Naive thymus-derived CD8-positive, alpha-beta T cell (primary cell): Measurements from ENCODE around the gene FTL. TPM values are rescaled to one million over a fixed set of nuclear protein-coding genes. Genes with fewer than 3 reads are reported as not detected.
A peak's percentile ranks its signal among the peaks of the same experiment; 100 is the strongest.

Experiments
- ATAC-seq, 2 donors: fragments of 150-1000 bp; cut with Tn5 transposase in 1 of 2; sonication (Bioruptor Pico), chemical (Tn5 transposase) in 1 of 2; 1 replicate in 1 of 2; 2 replicates in 1 of 2; pipeline ENCODE4 v1.10.0; 2021; ENCODE audit warnings: mild to moderate bottlenecking in 2 of 2, moderate library complexity in 2 of 2
- POLR2A ChIA-PET: fragments of 350-600 bp; sonication (Branson Sonifier 250); formaldehyde crosslinking; loops from one replicate; lab custom pipeline; 2021; ENCODE audit warnings: antibody characterized with exemption; lab: Charles Lee
- DNase-seq, 10 donors: peaks; one replicate each; pipeline versions ENCODE4 v3.0.0 to v3.0.0-alpha.2; 2020 to 2022
- H3K27ac Mint-ChIP-seq, 10 donors: one replicate each; pipeline ENCODE4 v1.8.0; 2020 to 2022; ENCODE audit warnings: mild to moderate bottlenecking in 10 of 10, mixed read lengths in 10 of 10, moderate library complexity in 4 of 10, inconsistent platforms in 1 of 10
- H3K27me3 Mint-ChIP-seq, 5 donors: one replicate each; pipeline ENCODE4 v1.8.0; 2021 to 2022; ENCODE audit warnings: mixed read lengths in 5 of 5
- H3K36me3 Mint-ChIP-seq, 3 donors: one replicate each; pipeline ENCODE4 v1.8.0; 2020 to 2022; ENCODE audit warnings: mixed read lengths in 3 of 3, mild to moderate bottlenecking in 2 of 3, inconsistent platforms in 1 of 3
- H3K4me1 Mint-ChIP-seq, 4 donors: one replicate each; pipeline ENCODE4 v1.8.0; 2021 to 2022; ENCODE audit warnings: mixed read lengths in 4 of 4
- H3K4me3 Mint-ChIP-seq, 10 donors: one replicate each; pipeline ENCODE4 v1.8.0; 2020 to 2022; ENCODE audit warnings: mild to moderate bottlenecking in 10 of 10, mixed read lengths in 10 of 10, moderate library complexity in 6 of 10, inconsistent platforms in 1 of 10
- H3K9me3 Mint-ChIP-seq, 9 donors: one replicate each; pipeline ENCODE4 v1.8.0; 2020 to 2022; ENCODE audit warnings: mixed read lengths in 9 of 9, mild to moderate bottlenecking in 3 of 9, inconsistent platforms in 1 of 9, moderate library complexity in 1 of 9
- polyA plus RNA-seq, 3 donors: library from polyadenylated mRNA; unstranded; fragments of 300-500 nt; fragmentation: Illumina TruSeq; gene quantifications; one replicate each; pipeline ENCODE4 v1.2.3, GENCODE V29; 2021
- total RNA-seq, 8 experiments: library from RNA in 2 of 8; stranded (reverse) in 2 of 8; gene quantifications; one replicate each; pipeline ENCODE4 v1.2.3 and lab custom pipeline; 2021 to 2026

Gene FTL
- total and polyA plus RNA-seq, 5 experiments from 2014 or later: 1,370 to 4,899 (median 4,833) TPM

DNA sequence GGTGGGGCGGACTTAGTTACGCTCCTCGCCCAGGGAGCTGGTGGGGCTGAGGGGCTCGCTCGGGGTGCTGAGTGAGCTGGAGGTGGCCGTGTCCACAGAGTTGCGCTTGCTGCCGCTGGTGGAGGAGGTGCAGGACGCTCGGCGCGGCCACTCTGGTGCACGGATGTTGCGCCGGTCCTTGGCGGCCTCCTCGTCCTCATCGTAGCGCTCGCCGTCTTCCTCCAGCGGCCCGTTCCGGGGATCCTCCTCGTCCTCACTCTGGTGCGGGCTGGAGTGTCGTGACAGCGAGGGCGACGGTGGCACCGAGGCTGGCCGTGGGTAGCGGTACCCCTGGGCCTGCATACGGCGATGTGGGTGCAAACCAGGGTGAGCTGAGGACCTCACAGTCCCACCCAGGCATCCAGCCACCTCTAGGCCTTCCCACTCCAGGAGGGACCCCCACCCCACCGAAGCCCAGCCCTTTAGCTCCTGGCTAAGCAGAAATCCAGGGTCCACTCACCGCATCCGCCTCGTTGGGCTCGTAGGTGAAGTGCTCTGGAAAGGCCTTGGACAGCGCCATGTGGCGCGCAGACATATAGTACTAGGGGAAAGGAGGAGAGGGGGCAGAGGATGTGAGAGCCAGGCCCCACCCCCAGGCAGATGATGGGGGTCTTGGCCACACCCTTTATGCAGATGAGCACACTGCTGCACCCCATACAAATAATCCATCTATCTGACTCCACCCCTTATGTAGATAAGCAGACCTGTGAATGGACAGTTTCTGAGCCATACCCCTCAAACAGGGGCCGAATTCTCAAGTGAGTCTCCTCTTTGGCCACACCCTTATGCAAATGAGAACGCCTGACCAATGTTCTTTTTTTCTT lies 4.4 kb downstream of the FTL start:
- Mint-ChIP-seq H3K36me3 (peaks cover 0 to 48% (median 19%) of the 10 kb centered on the region in 3 donors), H3K4me1 (peaks cover 10 to 43% (median 35%) of the 10 kb centered on the region in 4 donors), H3K9me3 (no peaks in the 10 kb centered on the region), H3K4me3 (no peak overlapping the region), H3K27me3 (no peaks in the 10 kb centered on the region), H3K27ac (no peak overlapping the region)
- POLR2A ChIA-PET: interaction anchor here (0.6 to 1.7 kb wide), 6 partner anchors 8 to 181 kb away, joined by 3 to 8 read pairs (median 4); partner anchors contain the start of genes GYS1 and RUVBL2
- ATAC-seq: no peak
- DNase-seq: no peak

DNA sequence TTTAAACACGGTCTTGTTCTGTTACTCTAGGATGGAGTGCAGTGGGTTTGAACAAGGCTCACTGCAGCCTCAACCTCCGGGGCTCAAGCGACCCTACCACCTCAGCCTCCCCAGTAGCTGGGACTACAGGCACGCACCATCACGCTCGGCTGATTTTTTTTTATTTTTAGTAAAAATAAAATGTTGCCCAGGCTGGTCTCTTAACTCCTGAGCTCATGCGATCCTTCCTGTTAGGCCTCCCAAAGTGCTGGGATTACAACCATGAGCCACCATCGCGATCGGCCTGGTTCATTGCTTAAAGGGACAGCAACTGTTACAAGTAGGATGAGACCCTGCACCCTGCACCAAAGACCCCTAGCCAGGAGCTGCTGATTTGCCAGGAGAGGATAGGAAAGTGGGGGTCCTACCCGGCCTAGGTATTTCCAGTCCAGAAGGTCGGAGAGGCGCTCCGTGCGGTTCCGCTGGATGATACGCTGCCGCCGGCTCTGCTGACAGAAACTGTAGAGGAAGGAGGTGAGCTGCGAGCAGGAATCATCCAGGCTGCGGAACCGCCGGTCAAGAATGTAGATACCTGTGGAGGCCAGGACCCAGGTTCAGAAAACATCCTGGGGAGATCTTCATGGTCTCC lies 5.1 kb downstream of the FTL start:
- Mint-ChIP-seq H3K9me3 (no peaks in the 10 kb centered on the region), H3K36me3 (peaks cover 0 to 48% (median 19%) of the 10 kb centered on the region in 3 donors), H3K27me3 (no peaks in the 10 kb centered on the region), H3K4me1 (peaks cover 7 to 35% (median 30%) of the 10 kb centered on the region in 4 donors), H3K4me3 (no peak overlapping the region), H3K27ac (no peak overlapping the region)
- DNase-seq (no peak), ATAC-seq (no peak)
- POLR2A ChIA-PET: interaction anchor here (0.6 to 1.7 kb wide), 10 partner anchors 9 to 182 kb away, joined by 3 to 9 read pairs (median 4); partner anchors contain the start of genes GYS1, PPP1R15A and RUVBL2

GRCh38 chr19:48970923-48971395 lies 5.8 kb downstream of the FTL start:
- Mint-ChIP-seq H3K9me3 (no peaks in the 10 kb centered on the region), H3K4me1 (peaks cover 2 to 29% (median 24%) of the 10 kb centered on the region in 4 donors), H3K36me3 (peaks cover 0 to 46% (median 17%) of the 10 kb centered on the region in 3 donors), H3K27ac (peak overlapping the region in 1 of 10 donors; percentile 60), H3K4me3 (no peak overlapping the region), H3K27me3 (no peaks in the 10 kb centered on the region)
- ATAC-seq (peak; percentile 88 to 96), DNase-seq (peak; percentile 65 to 88 (median 80))
- POLR2A ChIA-PET: interaction anchor here (0.6 to 1.7 kb wide), 8 partner anchors 9 to 183 kb away, joined by 3 to 9 read pairs (median 4); partner anchors contain the start of gene PPP1R15A

DNA sequence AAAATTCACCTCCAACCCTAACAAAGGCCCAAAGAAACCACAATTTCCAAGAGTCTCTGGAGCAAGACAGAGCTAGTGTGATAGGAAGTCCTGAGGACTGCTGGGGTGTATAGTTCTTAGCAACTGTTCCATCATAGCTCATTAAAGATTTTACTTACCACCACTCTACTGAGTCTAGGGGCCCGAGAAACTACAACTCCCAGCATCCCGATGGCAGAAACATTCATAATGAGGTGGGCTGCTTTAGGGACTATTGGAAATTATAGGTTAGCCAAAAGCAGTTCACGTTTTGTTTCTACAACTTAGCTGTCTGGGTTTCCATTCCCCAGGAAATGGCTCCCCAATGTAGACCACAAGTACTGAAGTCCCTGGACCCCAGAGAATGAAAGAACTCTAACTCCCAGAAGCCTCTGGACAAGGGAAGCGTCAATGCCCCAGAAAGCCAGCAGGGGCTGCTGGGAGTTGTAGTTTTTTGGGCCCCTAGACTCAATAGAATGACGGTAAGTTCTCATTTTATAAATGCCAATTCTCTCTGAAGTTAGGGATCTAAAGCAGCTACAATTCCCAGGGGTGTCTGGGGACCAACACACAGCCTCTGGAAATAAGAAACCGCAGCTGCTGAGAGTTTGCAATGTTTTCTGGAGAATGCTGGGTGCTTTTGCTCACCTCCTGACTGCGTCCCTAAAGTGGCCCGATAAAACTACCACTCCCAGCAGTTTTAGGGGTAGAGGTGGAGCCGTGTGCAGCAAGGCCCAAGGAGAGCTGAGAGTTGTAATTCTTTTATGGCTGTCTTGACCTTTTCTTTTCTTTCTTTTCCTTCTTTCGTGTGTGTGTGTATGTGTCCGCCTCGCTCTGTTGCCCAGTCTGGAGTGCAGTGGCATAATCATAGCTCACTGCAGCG lies 11.1 kb downstream of the FTL start:
- H3K4me1 Mint-ChIP-seq: peaks cover 0 to 3% (median 1%) of the 10 kb centered on the region in 4 donors
- DNase-seq (peak in 5 of 10 donors; percentile 29 to 60 (median 46)), ATAC-seq (peak; percentile 80 to 90)
- POLR2A ChIA-PET: interaction anchor here (1.0 to 3.0 kb wide), 3 partner anchors 11 to 17 kb away, joined by 4 to 29 read pairs (median 7); partner anchors contain the start of genes FTL, GYS1 and RUVBL2
- H3K27me3 Mint-ChIP-seq: no peaks in the 10 kb centered on the region
- no peak overlapping the region for H3K4me3 Mint-ChIP-seq
- peak overlapping the region in 1 of 10 donors; percentile 61 for H3K27ac Mint-ChIP-seq
- no peaks in the 10 kb centered on the region for H3K9me3 Mint-ChIP-seq
- H3K36me3 Mint-ChIP-seq: peaks cover 0 to 29% (median 4%) of the 10 kb centered on the region in 3 donors

- Mint-ChIP-seq H3K4me3 (no peak overlapping the region), H3K27ac (no peak overlapping the region), H3K27me3 (no peaks in the 10 kb centered on the region), H3K4me1 (peaks cover 0 to 3% (median under 1%) of the 10 kb centered on the region in 4 donors), H3K36me3 (peaks cover 0 to 37% (median 5%) of the 10 kb centered on the region in 3 donors), H3K9me3 (no peaks in the 10 kb centered on the region)
- ATAC-seq (no peak), DNase-seq (no peak)
- POLR2A ChIA-PET: interaction anchor here (1.0 to 3.0 kb wide), 3 partner anchors 12 to 16 kb away, joined by 4 to 29 read pairs (median 7); partner anchors contain the start of genes FTL, GYS1 and RUVBL2
Observed at GRCh38 chr19:48977061-48977460, 12.0 kb downstream of the FTL start.

DNA sequence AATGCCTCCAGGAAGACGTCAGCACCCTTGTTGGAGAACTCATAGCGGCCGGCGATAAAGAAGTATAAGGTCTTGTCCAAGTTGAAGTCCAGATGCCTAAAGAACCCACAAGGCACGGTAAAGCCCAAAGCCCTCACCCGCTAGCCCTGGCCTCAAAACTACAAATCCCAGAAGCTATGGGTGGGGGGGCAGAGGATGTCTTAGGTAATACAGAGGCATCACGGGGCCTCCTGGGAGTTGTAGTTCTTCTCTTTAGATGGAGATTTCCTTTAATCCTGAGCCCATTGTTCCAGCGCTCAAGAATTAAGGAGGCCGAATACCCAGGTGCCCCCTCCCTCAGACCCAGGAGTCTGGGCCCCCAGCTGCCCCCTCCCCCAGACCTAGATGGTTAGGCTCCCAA lies 17.2 kb downstream of the FTL start:
- POLR2A ChIA-PET: interaction anchor here (0.6 to 1.2 kb wide), 3 partner anchors 11 to 108 kb away, joined by 3 to 5 read pairs (median 3); partner anchors contain the start of genes GYS1 and RUVBL2
- ATAC-seq: peak in 1 of 2 donors; percentile 48
- DNase-seq: no peak
- H3K27me3 Mint-ChIP-seq: no peaks in the 10 kb centered on the region
- H3K9me3 Mint-ChIP-seq: no peaks in the 10 kb centered on the region
- H3K36me3 Mint-ChIP-seq: peaks cover 0 to 45% (median 3%) of the 10 kb centered on the region in 3 donors
- peaks cover 0 to 2% (median 0%) of the 10 kb centered on the region in 4 donors for H3K4me1 Mint-ChIP-seq
- no peak overlapping the region for H3K4me3 Mint-ChIP-seq
- H3K27ac Mint-ChIP-seq: no peak overlapping the region

DNA sequence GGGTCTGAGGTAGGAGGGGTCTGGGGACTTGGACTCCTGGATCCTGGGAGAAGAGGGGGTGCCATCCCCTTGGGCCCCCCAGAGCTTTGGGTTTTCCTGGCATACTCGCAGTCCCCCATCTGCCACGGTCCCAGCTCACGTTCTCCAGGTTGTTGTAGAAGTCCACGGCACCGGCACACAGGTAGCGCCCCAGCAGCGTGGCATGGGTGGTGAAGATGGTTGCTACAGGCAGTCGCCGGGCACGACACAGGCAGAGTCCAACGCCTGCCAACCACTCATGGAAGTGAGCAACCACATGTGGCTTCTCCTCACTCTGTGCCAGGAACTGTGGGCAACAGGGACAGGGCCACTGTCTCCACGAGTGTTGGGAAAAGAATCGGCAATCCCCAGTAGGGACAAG lies 20.6 kb downstream of the FTL start:
- no peaks in the 10 kb centered on the region for H3K9me3 Mint-ChIP-seq
- DNase-seq (no peak), ATAC-seq (no peak)
- no peaks in the 10 kb centered on the region for H3K27me3 Mint-ChIP-seq
- H3K4me3 Mint-ChIP-seq: no peak overlapping the region
- peaks cover 0 to 54% (median 3%) of the 10 kb centered on the region in 3 donors for H3K36me3 Mint-ChIP-seq
- H3K27ac Mint-ChIP-seq: no peak overlapping the region
- POLR2A ChIA-PET: no interaction called here
- H3K4me1 Mint-ChIP-seq: peaks cover 3 to 12% (median 7%) of the 10 kb centered on the region in 4 donors

GRCh38 chr19:48986211-48986610 lies 21.1 kb downstream of the FTL start:
- ATAC-seq (no peak), DNase-seq (no peak)
- H3K4me1 Mint-ChIP-seq: peaks cover 3 to 16% (median 11%) of the 10 kb centered on the region in 4 donors
- no peaks in the 10 kb centered on the region for H3K27me3 Mint-ChIP-seq
- no peak overlapping the region for H3K4me3 Mint-ChIP-seq
- peaks cover 0 to 50% (median 3%) of the 10 kb centered on the region in 3 donors for H3K36me3 Mint-ChIP-seq
- POLR2A ChIA-PET: interaction anchor here (0.7 kb wide), 1 partner anchor 1742 kb away, joined by 4 read pairs; no protein-coding TSS in a partner anchor
- no peak overlapping the region for H3K27ac Mint-ChIP-seq
- H3K9me3 Mint-ChIP-seq: no peaks in the 10 kb centered on the region

DNA sequence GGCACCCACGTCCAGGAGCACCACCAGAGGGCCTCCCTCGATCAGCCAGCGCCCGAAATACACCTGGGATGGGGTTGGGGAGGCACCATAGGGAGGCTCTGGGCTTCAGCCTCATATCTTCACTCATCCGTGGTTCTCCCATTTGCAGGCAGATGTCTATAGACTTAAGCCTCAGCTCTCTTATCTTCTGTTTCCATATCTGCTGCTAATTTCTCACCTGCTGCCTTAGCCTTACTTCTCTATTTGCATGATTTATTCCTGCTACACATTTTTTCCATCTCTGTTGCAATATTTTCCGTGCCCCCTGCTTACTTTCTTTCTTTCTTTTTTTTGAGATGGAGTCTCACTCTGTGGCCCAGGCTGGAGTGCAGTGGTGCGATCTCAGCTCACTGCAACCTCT lies 22.2 kb downstream of the FTL start:
- H3K9me3 Mint-ChIP-seq: no peaks in the 10 kb centered on the region
- H3K36me3 Mint-ChIP-seq: peaks cover 0 to 39% (median 0%) of the 10 kb centered on the region in 3 donors
- H3K27me3 Mint-ChIP-seq: no peaks in the 10 kb centered on the region
- no peak for ATAC-seq
- no peak overlapping the region for H3K4me3 Mint-ChIP-seq
- no peak for DNase-seq
- H3K4me1 Mint-ChIP-seq: peaks cover 9 to 21% (median 19%) of the 10 kb centered on the region in 4 donors
- H3K27ac Mint-ChIP-seq: peak overlapping the region in 1 of 10 donors; percentile 45
- POLR2A ChIA-PET: no interaction called here

DNA sequence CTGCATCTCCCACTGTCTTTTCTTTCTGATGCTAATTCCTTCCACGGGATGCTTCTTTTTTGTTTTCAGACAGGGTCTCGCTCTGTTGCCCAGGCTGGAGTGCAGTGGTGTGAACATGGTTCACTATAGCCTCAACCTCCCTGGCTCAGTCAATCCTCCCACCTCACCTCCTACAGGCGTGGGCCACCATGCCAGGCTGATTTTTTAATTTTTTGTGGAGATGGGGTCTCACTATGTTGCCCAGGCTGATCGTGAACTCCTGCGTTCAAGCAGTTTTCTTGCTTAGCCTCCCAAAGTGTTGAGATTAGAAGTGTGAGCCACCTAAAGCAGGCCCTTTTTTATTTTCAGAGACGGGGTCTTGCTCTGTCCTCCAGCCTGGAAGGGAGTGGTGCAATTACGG lies 23.2 kb downstream of the FTL start:
- DNase-seq (no peak), ATAC-seq (no peak)
- Mint-ChIP-seq H3K27ac (peak overlapping the region in 2 of 10 donors; percentile 21 to 43), H3K4me3 (no peak overlapping the region), H3K9me3 (no peaks in the 10 kb centered on the region), H3K4me1 (peaks cover 16 to 29% (median 21%) of the 10 kb centered on the region in 4 donors), H3K27me3 (no peaks in the 10 kb centered on the region), H3K36me3 (peaks cover 0 to 33% (median 0%) of the 10 kb centered on the region in 3 donors)
- POLR2A ChIA-PET: interaction anchor here (0.5 kb wide), 1 partner anchor 660 kb away, joined by 5 read pairs; no protein-coding TSS in a partner anchor

DNA sequence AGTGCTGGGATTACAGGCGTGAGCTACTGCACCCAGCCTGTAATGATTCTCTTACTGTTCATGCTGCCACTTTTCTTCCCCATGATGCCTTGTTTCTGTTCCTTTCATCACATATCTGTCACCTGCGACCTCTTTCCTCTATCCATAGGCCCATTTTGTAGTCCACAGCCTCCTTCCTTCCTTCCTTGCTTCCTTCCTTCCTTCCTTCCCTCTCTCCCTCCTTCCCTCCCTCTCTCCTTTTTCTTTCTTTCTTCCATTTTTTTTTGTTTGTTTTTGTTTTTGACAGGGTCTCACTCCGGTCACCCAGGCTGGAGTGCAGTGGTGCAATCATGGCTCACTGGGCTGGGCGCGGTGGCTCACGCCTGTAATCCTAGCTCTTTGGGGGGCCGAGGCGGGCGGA lies 23.8 kb downstream of the FTL start:
- Mint-ChIP-seq H3K9me3 (no peaks in the 10 kb centered on the region), H3K4me1 (peaks cover 21 to 34% (median 24%) of the 10 kb centered on the region in 4 donors), H3K36me3 (peaks cover 0 to 32% (median 0%) of the 10 kb centered on the region in 3 donors), H3K4me3 (no peak overlapping the region), H3K27me3 (no peaks in the 10 kb centered on the region), H3K27ac (no peak overlapping the region)
- DNase-seq: no peak
- no peak for ATAC-seq
- POLR2A ChIA-PET: interaction anchor here (0.5 kb wide), 1 partner anchor 660 kb away, joined by 5 read pairs; no protein-coding TSS in a partner anchor
